Stomach (tissue), 9 donors: ENCODE measurements around the gene XYLT1. TPM values are rescaled to one million over a fixed set of nuclear protein-coding genes. Genes with fewer than 3 reads are reported as not detected.
"Not testable (repeated sequence)": the region's sequence is repeated elsewhere in the genome, so short reads cannot be mapped to it uniquely, and the experiment has no call there.

Source experiments
- DNase-seq, 2 donors: peaks; one replicate each; pipeline versions ENCODE4 v3.0.0 to v3.0.0-alpha.2; 2013 to 2019
- H3K27ac ChIP-seq, 5 donors: fragments of 200-600 bp in 4 of 5; sonication (generic) in 4 of 5; one replicate each; pipeline ENCODE4 v1.5.1; 2013 to 2019; ENCODE audit warnings: mild to moderate bottlenecking in 1 of 5, moderate library complexity in 1 of 5
- H3K27me3 ChIP-seq, 3 donors: fragments of 200-600 bp; sonication (generic); one replicate each; pipeline ENCODE4 v1.5.1; 2017 to 2019; ENCODE audit warnings: mixed run types in 1 of 3
- H3K36me3 ChIP-seq, 4 donors: fragments of 200-600 bp; sonication (generic); 1 replicate in 3 of 4; 2 replicates in 1 of 4; pipeline ENCODE4 v1.5.1; 2016 to 2019
- H3K4me1 ChIP-seq, 4 donors: fragments of 200-600 bp; sonication (generic); one replicate each; pipeline ENCODE4 v1.5.1; 2016 to 2019
- H3K4me3 ChIP-seq, 4 donors: fragments of 200-600 bp; sonication (generic) in 3 of 4; one replicate each; pipeline ENCODE4 v1.5.1; 2016 to 2019; ENCODE audit warnings: mild to moderate bottlenecking in 1 of 4
- H3K9me3 ChIP-seq, 4 donors: fragments of 200-600 bp; sonication (generic); one replicate each; pipeline ENCODE4 v1.5.1; 2016 to 2019
- EP300 ChIP-seq: sonication (generic); formaldehyde crosslinking; IDR thresholded peaks from one replicate; pipeline ENCODE4 v1.6.1; 2017; ENCODE audit warnings: antibody characterized with exemption
- POLR2A ChIP-seq, 4 donors: fragments of 450-650 bp; IDR thresholded peaks; one replicate each; pipeline ENCODE4 v1.6.1; 2016; ENCODE audit warnings: antibody characterized with exemption in 4 of 4, control low read depth in 2 of 4, mild to moderate bottlenecking in 1 of 4, moderate library complexity in 1 of 4
- POLR2AphosphoS5 ChIP-seq, 3 donors: sonication (generic); formaldehyde crosslinking; IDR thresholded peaks; one replicate each; pipeline ENCODE4 v1.6.1; 2016; ENCODE audit warnings: antibody characterized with exemption in 3 of 3
- WGBS, 5 donors: extraction: QIAGEN DNeasy Blood & Tissue Kit in 3 of 5; methylation state at CpG; one replicate each; pipeline versions ENCODE4 v1.1.5 to v1.1.7; 2013 to 2018; 5-methylcytosine and 5-hydroxymethylcytosine counted together
- intact Hi-C: fragments of 100-400 bp; cut with DNase I; formaldehyde crosslinking; loops from one replicate; pipeline ENCODE4 v1.15.1; 2023; ENCODE audit warnings: low total_unique reads
- polyA plus RNA-seq, 3 donors: library from polyadenylated mRNA; stranded (reverse); fragments of 200-250 nt; gene quantifications; one replicate each; pipeline ENCODE4 v1.2.3, GENCODE V29; 2013
- total RNA-seq, 5 donors: library from RNA; depleted of rRNA; stranded (reverse); fragments of >200 nt; gene quantifications; one replicate each; pipeline versions ENCODE4 v1.1.0 to v1.2.3, GENCODE V29; 2014 to 2016
- TF ChIP-seq, protein P1 (sequence below), 7 experiments: fragments of 450-650 bp in 4 of 7; fragments of 200-600 bp in 3 of 7; sonication (generic) in 3 of 7; IDR thresholded peaks; one replicate each; pipeline ENCODE4 v1.5.1; 2016 to 2019; ENCODE audit warnings: antibody characterized with exemption in 7 of 7, control low read depth in 2 of 7, mild to moderate bottlenecking in 1 of 7
- donor health status: healthy with polysubstance abuse.
- donor health status: Bipolar disorder and iron deficiency.
- donor health status: healthy.

Gene XYLT1
- total and polyA plus RNA-seq, 8 donors = 0.87 to 59.5 (median 9.5) TPM

DNA sequence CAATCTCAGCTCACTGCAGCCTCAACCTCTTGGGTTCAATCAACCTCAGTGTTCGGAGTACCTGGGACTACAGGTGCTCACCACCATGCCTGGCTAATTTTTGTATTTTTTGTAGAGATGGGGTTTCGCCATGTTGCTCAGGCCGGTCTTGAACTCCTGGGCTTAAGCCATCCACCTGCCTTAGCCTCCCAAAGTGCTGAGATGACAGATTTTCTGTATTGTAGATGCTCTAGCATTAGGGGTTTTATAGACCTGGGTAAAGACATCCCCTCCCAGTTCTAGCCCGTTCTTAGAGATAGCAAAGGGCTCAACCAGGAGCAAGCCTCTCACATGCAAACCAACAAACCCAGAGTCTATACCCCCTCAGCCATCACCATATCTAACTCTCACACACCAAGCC is 57.3 kb downstream of the XYLT1 start:
- no peak overlapping the region for H3K27ac ChIP-seq
- H3K36me3 ChIP-seq = no peaks in the 10 kb centered on the region
- peaks cover 13 to 29% (median 18%) of the 10 kb centered on the region in 4 donors for H3K4me1 ChIP-seq
- intact Hi-C loops = loop anchor here (10.0 kb wide), 1 partner anchor 51 kb away; no protein-coding TSS in a partner anchor
- TF ChIP-seq EP300 = no peak
- TF ChIP-seq POLR2A (IDR thresholded peaks at IDR 0.05) = no peak
- TF ChIP-seq, protein P1, sequence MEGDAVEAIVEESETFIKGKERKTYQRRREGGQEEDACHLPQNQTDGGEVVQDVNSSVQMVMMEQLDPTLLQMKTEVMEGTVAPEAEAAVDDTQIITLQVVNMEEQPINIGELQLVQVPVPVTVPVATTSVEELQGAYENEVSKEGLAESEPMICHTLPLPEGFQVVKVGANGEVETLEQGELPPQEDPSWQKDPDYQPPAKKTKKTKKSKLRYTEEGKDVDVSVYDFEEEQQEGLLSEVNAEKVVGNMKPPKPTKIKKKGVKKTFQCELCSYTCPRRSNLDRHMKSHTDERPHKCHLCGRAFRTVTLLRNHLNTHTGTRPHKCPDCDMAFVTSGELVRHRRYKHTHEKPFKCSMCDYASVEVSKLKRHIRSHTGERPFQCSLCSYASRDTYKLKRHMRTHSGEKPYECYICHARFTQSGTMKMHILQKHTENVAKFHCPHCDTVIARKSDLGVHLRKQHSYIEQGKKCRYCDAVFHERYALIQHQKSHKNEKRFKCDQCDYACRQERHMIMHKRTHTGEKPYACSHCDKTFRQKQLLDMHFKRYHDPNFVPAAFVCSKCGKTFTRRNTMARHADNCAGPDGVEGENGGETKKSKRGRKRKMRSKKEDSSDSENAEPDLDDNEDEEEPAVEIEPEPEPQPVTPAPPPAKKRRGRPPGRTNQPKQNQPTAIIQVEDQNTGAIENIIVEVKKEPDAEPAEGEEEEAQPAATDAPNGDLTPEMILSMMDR (IDR thresholded peaks at IDR 0.05) = no peak
- TF ChIP-seq POLR2AphosphoS5 (IDR thresholded peaks at IDR 0.05) = no peak
- H3K9me3 ChIP-seq = no peaks in the 10 kb centered on the region
- H3K4me3 ChIP-seq = no peak overlapping the region
- WGBS, 5 donors = 86 to 97% (median 91%) methylated on average over 4 of the region's 4 CpGs
- H3K27me3 ChIP-seq = no peaks in the 10 kb centered on the region
- no peak for DNase-seq

DNA sequence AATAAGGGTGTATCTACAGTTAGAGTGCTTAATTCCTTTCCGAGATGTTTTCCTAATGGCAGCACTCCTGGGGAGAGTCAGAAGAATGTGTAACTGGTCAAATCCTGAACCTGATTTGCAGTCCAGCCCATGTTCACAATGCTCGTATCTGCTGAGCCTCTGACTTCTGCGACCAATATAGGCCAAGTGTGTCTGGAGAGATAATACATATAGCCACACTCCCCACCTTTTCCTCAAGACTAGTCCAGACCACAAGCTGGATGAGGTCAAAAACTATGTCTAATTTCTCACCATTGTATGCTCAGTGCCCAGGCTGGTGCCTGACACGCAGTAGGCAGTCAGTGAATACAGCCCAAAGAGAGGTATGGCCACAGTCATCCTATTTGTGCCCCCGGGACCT is 58.0 kb downstream of the XYLT1 start:
- intact Hi-C loops = loop anchor here (10.0 kb wide), 1 partner anchor 52 kb away; no protein-coding TSS in a partner anchor
- WGBS, 5 donors = 82 to 97% (median 90%) methylated on average over 5 of the region's 5 CpGs
- peaks cover 13 to 29% (median 18%) of the 10 kb centered on the region in 4 donors for H3K4me1 ChIP-seq
- TF ChIP-seq POLR2A (IDR thresholded peaks at IDR 0.05) = no peak
- TF ChIP-seq POLR2AphosphoS5 (IDR thresholded peaks at IDR 0.05) = no peak
- TF ChIP-seq, protein P1 (IDR thresholded peaks at IDR 0.05) = no peak
- TF ChIP-seq EP300 = no peak
- H3K4me3 ChIP-seq = no peak overlapping the region
- H3K27ac ChIP-seq = peak overlapping the region in 1 of 5 donors; percentile 15
- H3K9me3 ChIP-seq = no peaks in the 10 kb centered on the region
- H3K27me3 ChIP-seq = no peaks in the 10 kb centered on the region
- no peaks in the 10 kb centered on the region for H3K36me3 ChIP-seq
- no peak for DNase-seq

GRCh38 chr16:17412221-17412620 is 58.5 kb downstream of the XYLT1 start:
- TF ChIP-seq POLR2AphosphoS5 (IDR thresholded peaks at IDR 0.05) = no peak
- no peak for TF ChIP-seq EP300
- TF ChIP-seq, protein P1 (IDR thresholded peaks at IDR 0.05) = no peak
- Histone ChIP-seq H3K27ac (no peak overlapping the region), H3K4me3 (no peak overlapping the region), H3K36me3 (no peaks in the 10 kb centered on the region), H3K9me3 (no peaks in the 10 kb centered on the region), H3K4me1 (peaks cover 10 to 23% (median 13%) of the 10 kb centered on the region in 4 donors), H3K27me3 (no peaks in the 10 kb centered on the region)
- intact Hi-C loops = loop anchor here (10.0 kb wide), 1 partner anchor 53 kb away; no protein-coding TSS in a partner anchor
- WGBS, 5 donors = 69 to 79% (median 73%) methylated on average over 7 of the region's 7 CpGs
- DNase-seq = peak in 1 of 2 donors; percentile 31

DNA sequence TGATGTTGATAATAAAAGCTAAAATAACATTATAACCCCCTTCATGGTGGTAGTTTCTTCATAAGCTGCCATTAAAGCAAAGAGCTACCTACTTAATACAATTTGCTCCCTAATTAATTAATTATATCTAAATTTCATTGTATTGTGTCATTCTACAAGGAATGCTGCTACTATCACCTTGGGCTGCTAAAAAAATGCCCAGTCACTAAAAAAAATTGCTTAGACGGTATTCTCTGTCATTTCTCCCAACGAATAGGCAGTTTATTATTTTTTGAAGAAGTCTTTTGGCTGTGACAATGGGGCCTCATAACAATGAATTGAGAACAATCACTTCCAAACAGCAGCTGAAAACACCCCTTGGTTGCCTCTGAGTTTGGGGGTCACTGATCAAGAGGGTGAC is 59.5 kb downstream of the XYLT1 start:
- no peak for DNase-seq
- H3K4me3 ChIP-seq = no peak overlapping the region
- H3K27ac ChIP-seq = no peak overlapping the region
- TF ChIP-seq POLR2AphosphoS5 (IDR thresholded peaks at IDR 0.05) = no peak
- TF ChIP-seq POLR2A (IDR thresholded peaks at IDR 0.05) = no peak
- no peak for TF ChIP-seq EP300
- TF ChIP-seq, protein P1 (IDR thresholded peaks at IDR 0.05) = no peak
- intact Hi-C loops = loop anchor here (10.0 kb wide), 1 partner anchor 54 kb away; no protein-coding TSS in a partner anchor
- 86 to 93% (median 89%) methylated on average over 2 of the region's 2 CpGs for WGBS, 5 donors
- no peaks in the 10 kb centered on the region for H3K9me3 ChIP-seq
- H3K27me3 ChIP-seq = no peaks in the 10 kb centered on the region
- H3K36me3 ChIP-seq = no peaks in the 10 kb centered on the region
- peaks cover under 1 to 13% (median 7%) of the 10 kb centered on the region in 4 donors for H3K4me1 ChIP-seq

DNA sequence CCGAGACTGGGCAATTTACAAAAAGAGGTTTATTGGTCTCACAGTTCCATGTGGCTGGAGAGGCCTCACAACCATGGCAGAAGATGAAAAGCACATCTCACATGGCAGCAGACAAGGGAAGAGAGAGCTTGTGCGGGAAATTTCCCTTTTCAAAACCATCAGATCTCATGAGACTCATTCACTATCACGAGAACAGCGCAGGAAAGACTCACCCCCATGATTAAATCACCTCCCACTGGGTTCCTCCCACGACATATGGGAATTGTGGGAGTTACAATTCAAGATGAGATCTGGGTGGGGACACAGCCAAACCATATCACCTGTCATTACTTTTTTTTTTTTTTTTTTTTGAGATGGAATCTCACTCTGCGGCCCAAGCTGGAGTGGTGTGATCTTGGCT is 60.4 kb downstream of the XYLT1 start:
- Histone ChIP-seq H3K27ac (peak overlapping the region in 1 of 5 donors; percentile 25), H3K4me1 (peaks cover 0 to 14% (median 8%) of the 10 kb centered on the region in 4 donors)
- H3K9me3 ChIP-seq, H3K36me3 ChIP-seq, DNase-seq, H3K27me3 ChIP-seq, H3K4me3 ChIP-seq: not testable (repeated sequence)
- 93 to 97% (median 95%) methylated on average over 6 of the region's 6 CpGs for WGBS, 5 donors
- intact Hi-C loops = loop anchor here (10.0 kb wide), 1 partner anchor 54 kb away; no protein-coding TSS in a partner anchor
